ENCODE measurements around the gene LAMC3. TPM values are rescaled to one million over a fixed set of nuclear protein-coding genes. Genes with fewer than 3 reads are reported as not detected.

Gene LAMC3
- polyA plus RNA-seq, 1 donor from 2014 or later, result 0.04 TPM

DNA sequence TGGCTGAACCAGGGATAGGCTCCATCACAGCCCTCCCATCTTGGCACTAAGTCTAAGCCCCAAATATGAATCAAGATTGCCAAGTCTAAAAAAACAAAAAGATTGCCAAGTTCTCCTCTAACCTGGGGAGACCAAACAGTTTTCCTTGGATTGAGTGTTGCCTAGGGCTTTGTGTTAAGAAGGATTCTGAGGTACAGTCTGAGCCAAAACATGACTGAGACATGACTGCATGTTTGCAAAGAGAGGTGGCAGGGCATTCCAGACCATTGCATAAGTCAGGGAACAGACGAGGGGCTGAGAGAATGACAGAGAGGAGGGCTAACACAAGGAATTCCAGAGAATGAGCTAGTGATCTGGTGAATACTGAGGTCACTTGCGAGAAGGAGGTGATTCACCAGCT is 11.4 kb downstream of the LAMC3 start:
- H3K9ac ChIP-seq (ENCODE audit: low read length), result no peak overlapping the region
- H3K9me3 ChIP-seq (ENCODE audit: low read length), result no peaks in the 10 kb centered on the region
- no peaks in the 10 kb centered on the region for H3K9me2 ChIP-seq (ENCODE audit: insufficient read depth, low read length)
- no peaks in the 10 kb centered on the region for H3F3A ChIP-seq (ENCODE audit: insufficient read depth, low read length, poor library complexity, severe bottlenecking)
- H3K27me3 ChIP-seq (ENCODE audit: insufficient read depth, low read depth, low read length), result no peaks in the 10 kb centered on the region
- H3K4me3 ChIP-seq (ENCODE audit: low read length), result no peak overlapping the region
- no peak for TF ChIP-seq SMC3 (conservative IDR thresholded peaks at IDR 0.05; ENCODE audit: poor library complexity)
- TF ChIP-seq MXI1 (conservative IDR thresholded peaks at IDR 0.05; ENCODE audit: poor library complexity, severe bottlenecking), result no peak
- H4K20me1 ChIP-seq (ENCODE audit: insufficient read depth), result no peaks in the 10 kb centered on the region
- H3K79me2 ChIP-seq (replicated peaks; ENCODE audit: insufficient read depth, low read length), result no peaks in the 10 kb centered on the region
- H3K4me2 ChIP-seq (ENCODE audit: low read length), result no peak overlapping the region
- H3K36me3 ChIP-seq (ENCODE audit: insufficient read depth, low read length), result no peaks in the 10 kb centered on the region
- no peak overlapping the region for H2AFZ ChIP-seq (ENCODE audit: low read depth, low read length)
- H3K27ac ChIP-seq (ENCODE audit: low read length), result no peak overlapping the region

DNA sequence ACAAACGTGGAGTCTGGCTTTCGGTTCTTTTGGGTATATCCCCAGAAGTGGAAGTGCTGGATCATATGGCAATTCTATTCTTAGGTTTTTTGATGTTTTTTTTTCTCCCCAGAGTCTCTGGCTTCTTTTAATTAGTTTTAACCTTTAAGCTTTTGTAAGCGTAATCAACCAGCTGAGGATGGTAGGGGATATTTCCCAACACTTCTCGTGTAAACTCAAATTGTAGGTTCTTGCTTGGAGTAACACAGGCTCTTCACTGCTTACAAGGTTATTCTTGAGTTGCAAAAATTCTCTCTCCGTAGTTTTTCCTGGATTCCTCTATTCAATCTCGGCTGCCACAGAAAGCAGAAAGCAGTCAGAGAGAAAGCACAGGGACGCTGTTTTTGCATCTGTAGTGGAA is 11.9 kb downstream of the LAMC3 start:
- Histone ChIP-seq H3K79me2 (replicated peaks; ENCODE audit: insufficient read depth, low read length) (no peaks in the 10 kb centered on the region), H3K27ac (ENCODE audit: low read length) (no peak overlapping the region), H3K4me3 (ENCODE audit: low read length) (no peak overlapping the region), H3K9ac (ENCODE audit: low read length) (no peak overlapping the region), H3F3A (ENCODE audit: insufficient read depth, low read length, poor library complexity, severe bottlenecking) (no peaks in the 10 kb centered on the region), H3K27me3 (ENCODE audit: insufficient read depth, low read depth, low read length) (no peaks in the 10 kb centered on the region), H4K20me1 (ENCODE audit: insufficient read depth) (no peaks in the 10 kb centered on the region), H3K9me2 (ENCODE audit: insufficient read depth, low read length) (no peaks in the 10 kb centered on the region), H2AFZ (ENCODE audit: low read depth, low read length) (no peak overlapping the region), H3K9me3 (ENCODE audit: low read length) (no peaks in the 10 kb centered on the region), H3K36me3 (ENCODE audit: insufficient read depth, low read length) (no peaks in the 10 kb centered on the region), H3K4me2 (ENCODE audit: low read length) (no peak overlapping the region)
- TF ChIP-seq SMC3 (conservative IDR thresholded peaks at IDR 0.05; ENCODE audit: poor library complexity), result no peak
- TF ChIP-seq, protein P1, sequence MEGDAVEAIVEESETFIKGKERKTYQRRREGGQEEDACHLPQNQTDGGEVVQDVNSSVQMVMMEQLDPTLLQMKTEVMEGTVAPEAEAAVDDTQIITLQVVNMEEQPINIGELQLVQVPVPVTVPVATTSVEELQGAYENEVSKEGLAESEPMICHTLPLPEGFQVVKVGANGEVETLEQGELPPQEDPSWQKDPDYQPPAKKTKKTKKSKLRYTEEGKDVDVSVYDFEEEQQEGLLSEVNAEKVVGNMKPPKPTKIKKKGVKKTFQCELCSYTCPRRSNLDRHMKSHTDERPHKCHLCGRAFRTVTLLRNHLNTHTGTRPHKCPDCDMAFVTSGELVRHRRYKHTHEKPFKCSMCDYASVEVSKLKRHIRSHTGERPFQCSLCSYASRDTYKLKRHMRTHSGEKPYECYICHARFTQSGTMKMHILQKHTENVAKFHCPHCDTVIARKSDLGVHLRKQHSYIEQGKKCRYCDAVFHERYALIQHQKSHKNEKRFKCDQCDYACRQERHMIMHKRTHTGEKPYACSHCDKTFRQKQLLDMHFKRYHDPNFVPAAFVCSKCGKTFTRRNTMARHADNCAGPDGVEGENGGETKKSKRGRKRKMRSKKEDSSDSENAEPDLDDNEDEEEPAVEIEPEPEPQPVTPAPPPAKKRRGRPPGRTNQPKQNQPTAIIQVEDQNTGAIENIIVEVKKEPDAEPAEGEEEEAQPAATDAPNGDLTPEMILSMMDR (IDR thresholded peaks at IDR 0.05; ENCODE audit: poor library complexity, severe bottlenecking), result no peak
- no peak for TF ChIP-seq EP300 (conservative IDR thresholded peaks at IDR 0.05; ENCODE audit: poor library complexity, severe bottlenecking)
- TF ChIP-seq RAD21 (conservative IDR thresholded peaks at IDR 0.05), result no peak
- no peak for TF ChIP-seq POLR2AphosphoS5 (IDR thresholded peaks at IDR 0.05)
- TF ChIP-seq TAF1 (IDR thresholded peaks at IDR 0.05; ENCODE audit: low read depth), result no peak
- TF ChIP-seq REST (IDR thresholded peaks at IDR 0.05; ENCODE audit: borderline replicate concordance), result no peak
- no peak for TF ChIP-seq MXI1 (conservative IDR thresholded peaks at IDR 0.05; ENCODE audit: poor library complexity, severe bottlenecking)
- TF ChIP-seq EZH2 (IDR thresholded peaks at IDR 0.05; ENCODE audit: borderline replicate concordance, insufficient read depth, low read length, poor library complexity, severe bottlenecking), result no peak

- Histone ChIP-seq H3K79me2 (replicated peaks; ENCODE audit: insufficient read depth, low read length) (no peaks in the 10 kb centered on the region), H3K36me3 (ENCODE audit: insufficient read depth, low read length) (no peaks in the 10 kb centered on the region), H3K9me2 (ENCODE audit: insufficient read depth, low read length) (no peaks in the 10 kb centered on the region), H3K27ac (ENCODE audit: low read length) (no peak overlapping the region), H2AFZ (ENCODE audit: low read depth, low read length) (no peak overlapping the region), H3F3A (ENCODE audit: insufficient read depth, low read length, poor library complexity, severe bottlenecking) (no peaks in the 10 kb centered on the region), H3K9me3 (ENCODE audit: low read length) (no peaks in the 10 kb centered on the region), H3K9ac (ENCODE audit: low read length) (no peak overlapping the region), H3K4me2 (ENCODE audit: low read length) (no peak overlapping the region), H3K27me3 (ENCODE audit: insufficient read depth, low read depth, low read length) (no peaks in the 10 kb centered on the region), H4K20me1 (ENCODE audit: insufficient read depth) (no peaks in the 10 kb centered on the region), H3K4me3 (ENCODE audit: low read length) (no peak overlapping the region)
- TF ChIP-seq POLR2AphosphoS5 (IDR thresholded peaks at IDR 0.05) (no peak), TAF1 (IDR thresholded peaks at IDR 0.05; ENCODE audit: low read depth) (no peak), REST (IDR thresholded peaks at IDR 0.05; ENCODE audit: borderline replicate concordance) (no peak), MXI1 (conservative IDR thresholded peaks at IDR 0.05; ENCODE audit: poor library complexity, severe bottlenecking) (no peak), SMC3 (conservative IDR thresholded peaks at IDR 0.05; ENCODE audit: poor library complexity) (no peak), EP300 (conservative IDR thresholded peaks at IDR 0.05; ENCODE audit: poor library complexity, severe bottlenecking) (no peak), RAD21 (conservative IDR thresholded peaks at IDR 0.05) (no peak), EZH2 (IDR thresholded peaks at IDR 0.05; ENCODE audit: borderline replicate concordance, insufficient read depth, low read length, poor library complexity, severe bottlenecking) (no peak)
- TF ChIP-seq, protein P1 (IDR thresholded peaks at IDR 0.05; ENCODE audit: poor library complexity, severe bottlenecking), result no peak
Measured at GRCh38 chr9:131021785-131022184, 12.8 kb downstream of the LAMC3 start.

All from neural cell (in vitro differentiated cells).